Measurements from ENCODE around the gene RASL11B.
A peak's percentile ranks its signal among the peaks of the same experiment; 100 is the strongest.

The RASL11B gene

GRCh38 chr4:52892880-52893279 is 30.8 kb downstream of the RASL11B start:
- no peak for DNase-seq (ENCODE audit: extremely low read depth, low read depth)
- no peak for TF ChIP-seq CTCF (IDR thresholded peaks at IDR 0.05; ENCODE audit: low read depth, low read length)

GRCh38 chr4:52894443-52894842 is 32.3 kb downstream of the RASL11B start:
- no peak for DNase-seq (ENCODE audit: extremely low read depth, low read depth)
- no peak for TF ChIP-seq CTCF (IDR thresholded peaks at IDR 0.05; ENCODE audit: low read depth, low read length)

- TF ChIP-seq CTCF (IDR thresholded peaks at IDR 0.05; ENCODE audit: low read depth, low read length): no peak
- DNase-seq (ENCODE audit: extremely low read depth, low read depth): no peak
Observed at GRCh38 chr4:52903273-52903672, 41.2 kb downstream of the RASL11B start.

- no peak for TF ChIP-seq CTCF (IDR thresholded peaks at IDR 0.05; ENCODE audit: low read depth, low read length)
- no peak for DNase-seq (ENCODE audit: extremely low read depth, low read depth)
Observed at GRCh38 chr4:52904421-52904820, 42.3 kb downstream of the RASL11B start.

GRCh38 chr4:52907510-52907909 is 45.4 kb downstream of the RASL11B start:
- DNase-seq (ENCODE audit: extremely low read depth, low read depth): no peak
- no peak for TF ChIP-seq CTCF (IDR thresholded peaks at IDR 0.05; ENCODE audit: low read depth, low read length)

GRCh38 chr4:52910115-52910514 is 48.0 kb downstream of the RASL11B start:
- TF ChIP-seq CTCF (IDR thresholded peaks at IDR 0.05; ENCODE audit: low read depth, low read length): no peak
- no peak for DNase-seq (ENCODE audit: extremely low read depth, low read depth)

GRCh38 chr4:52911684-52912294 is 49.7 kb downstream of the RASL11B start:
- peak; percentile 58 for TF ChIP-seq CTCF (IDR thresholded peaks at IDR 0.05; ENCODE audit: low read depth, low read length)
- no peak for DNase-seq (ENCODE audit: extremely low read depth, low read depth)

Measured in AG09319 (cell line).